ENCODE data around the gene NOS2.

NOS2 gene

DNA sequence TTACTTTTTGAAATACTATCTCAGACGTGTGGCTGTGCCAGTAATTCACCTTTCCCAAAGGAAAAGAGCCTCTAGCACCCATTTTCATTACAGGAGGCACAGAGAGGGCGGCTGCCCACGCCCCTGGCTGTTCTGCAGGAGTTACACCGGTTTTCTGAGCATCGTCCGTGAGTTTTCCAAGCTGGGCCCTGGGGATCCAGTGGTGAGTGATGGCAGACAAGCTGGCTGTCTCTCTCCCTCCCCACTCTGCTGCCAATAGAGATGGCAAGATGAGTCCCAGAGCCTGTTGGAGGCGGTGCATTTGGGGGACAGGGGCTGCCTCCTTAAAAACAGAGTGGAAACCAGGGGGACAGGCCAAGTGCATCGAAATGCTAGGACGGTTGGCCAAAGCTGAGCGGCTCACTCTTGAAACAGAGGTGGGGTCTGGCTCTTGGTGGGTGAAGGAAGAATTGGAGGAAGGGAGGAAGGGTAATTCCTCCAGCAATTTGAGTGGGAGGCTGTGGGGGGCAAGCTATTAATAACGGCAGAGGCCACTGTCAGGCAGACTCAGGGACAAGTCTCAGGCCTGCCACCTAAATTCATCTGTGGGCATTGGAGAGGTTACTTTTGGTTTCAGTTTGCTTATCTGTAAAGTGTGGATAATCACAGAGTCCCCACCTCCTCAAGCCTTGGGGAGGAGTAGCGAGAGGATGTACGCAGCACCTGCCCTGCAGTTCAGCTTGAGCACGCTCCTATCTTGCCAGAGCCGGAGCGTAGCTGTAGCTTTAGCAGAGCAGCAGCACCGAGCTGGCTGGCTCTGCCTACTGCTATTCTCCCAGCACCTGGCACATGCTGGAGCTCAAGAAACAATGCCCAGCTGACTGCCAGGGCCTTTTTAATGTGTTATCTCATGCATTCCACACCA, 7.5 kb upstream of the NOS2 start:
- Mint-ChIP-seq H3K36me3 (ENCODE audit: low read depth) (no peaks in the 10 kb centered on the region), H3K27ac (peak overlapping the region; percentile 90), H3K9me3 (no peaks in the 10 kb centered on the region), H3K27me3 (no peaks in the 10 kb centered on the region), H3K4me1 (ENCODE audit: low read depth) (peaks cover 52% of the 10 kb centered on the region), H3K4me3 (peak overlapping the region; percentile 72)

DNA sequence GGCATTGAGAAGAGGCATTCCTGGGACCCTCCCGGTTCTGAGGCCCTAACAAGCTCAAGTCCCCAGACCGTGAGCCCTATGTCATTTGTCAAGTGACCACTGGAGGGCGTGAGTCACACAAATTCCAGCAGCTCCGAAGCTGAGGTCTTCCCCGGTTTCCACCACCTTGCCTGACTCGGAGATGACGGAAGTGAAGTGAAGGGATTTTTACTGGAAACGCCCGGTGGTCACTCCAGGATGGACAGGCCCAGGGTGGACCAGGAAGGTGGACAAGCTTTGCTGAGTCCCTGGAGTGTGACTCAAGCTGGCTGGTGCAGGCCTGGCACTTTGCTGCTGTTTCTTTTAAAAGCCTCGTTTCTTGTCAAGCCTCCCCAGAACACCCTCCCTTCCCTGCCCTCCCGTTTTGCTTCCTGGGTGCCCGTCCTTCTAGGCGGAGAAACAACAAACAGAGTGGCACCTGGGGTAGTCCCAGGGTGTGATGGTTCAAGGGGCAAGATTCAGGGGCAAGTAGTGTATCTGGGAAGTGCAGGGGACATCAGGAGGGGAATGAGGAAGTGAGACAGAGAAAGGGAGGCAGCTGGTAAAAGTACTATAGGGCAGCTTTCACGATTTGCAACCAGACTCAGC, 5.3 kb upstream of the NOS2 start:
- no peaks in the 10 kb centered on the region for H3K27me3 Mint-ChIP-seq
- no peaks in the 10 kb centered on the region for H3K9me3 Mint-ChIP-seq
- H3K36me3 Mint-ChIP-seq (ENCODE audit: low read depth) = no peaks in the 10 kb centered on the region

DNA sequence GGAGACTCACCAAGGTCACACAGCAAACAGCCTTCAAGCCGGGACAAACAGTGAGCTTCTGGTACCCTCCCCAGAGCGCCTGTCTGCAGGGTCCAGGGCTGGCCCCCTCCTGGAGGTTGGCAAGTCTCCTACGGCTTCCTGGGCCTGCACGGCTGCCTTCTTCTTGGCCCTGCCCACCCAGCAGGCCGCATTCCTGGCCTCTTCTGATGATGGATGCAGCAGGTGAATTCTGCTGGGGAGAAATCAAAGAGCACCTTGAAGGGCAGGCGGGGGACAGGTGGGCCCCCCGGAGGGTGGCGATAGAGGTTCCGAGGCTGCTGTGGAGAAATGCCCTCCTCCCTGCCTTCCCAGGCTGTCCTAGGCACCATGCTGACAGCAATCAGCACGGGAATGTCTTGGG, 3.8 kb upstream of the NOS2 start:
- no peaks in the 10 kb centered on the region for H3K36me3 Mint-ChIP-seq (ENCODE audit: low read depth)
- peaks cover 31% of the 10 kb centered on the region for H3K4me1 Mint-ChIP-seq (ENCODE audit: low read depth)
- H3K9me3 Mint-ChIP-seq = no peaks in the 10 kb centered on the region
- no peaks in the 10 kb centered on the region for H3K27me3 Mint-ChIP-seq
- no peak overlapping the region for H3K27ac Mint-ChIP-seq
- no peak overlapping the region for H3K4me3 Mint-ChIP-seq

More for the DNA sequence above, 5.3 kb upstream of the NOS2 start:
- Mint-ChIP-seq H3K4me3 (peak overlapping the region; percentile 68), H3K27ac (peak overlapping the region; percentile 91), H3K4me1 (ENCODE audit: low read depth) (peaks cover 46% of the 10 kb centered on the region)

DNA sequence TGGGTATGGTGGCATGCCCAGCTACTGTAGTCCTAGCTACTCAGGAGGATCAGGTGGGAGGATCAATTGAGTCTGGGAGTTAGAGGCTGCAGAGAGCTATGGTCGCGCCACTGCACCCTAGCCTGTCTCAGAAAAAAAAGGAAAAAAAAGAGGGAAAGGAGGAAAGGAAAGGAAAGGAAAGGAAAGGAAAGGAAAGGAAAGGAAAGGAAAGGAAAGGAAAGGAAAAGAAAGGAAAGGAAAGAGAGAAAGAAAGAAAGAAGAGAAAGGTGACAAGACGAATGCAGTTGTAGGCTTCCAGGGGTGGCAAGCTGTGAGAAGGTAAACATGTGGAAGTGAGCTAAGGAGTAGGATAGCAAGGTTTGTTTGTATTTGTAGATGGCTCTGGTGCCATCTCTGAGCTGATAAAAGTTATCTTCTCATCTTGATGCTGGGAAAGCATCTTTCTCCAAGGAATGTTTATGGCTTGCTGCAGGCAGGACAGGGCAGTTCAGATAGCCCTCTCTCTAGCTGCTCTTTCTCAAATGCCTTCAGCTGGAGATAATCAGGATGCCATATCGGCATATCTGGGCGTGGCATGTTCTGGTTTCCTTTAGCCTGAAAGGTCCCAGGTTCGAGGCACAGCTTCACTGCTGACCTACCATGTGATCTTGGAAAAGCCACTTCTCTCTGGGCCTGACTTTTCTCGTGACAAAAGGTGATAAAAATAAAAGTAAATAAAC, 2.8 kb upstream of the NOS2 start:
- Mint-ChIP-seq H3K27me3 (peaks cover 6% of the 10 kb centered on the region), H3K36me3 (ENCODE audit: low read depth) (no peaks in the 10 kb centered on the region), H3K27ac (no peak overlapping the region), H3K4me3 (no peak overlapping the region), H3K9me3 (no peaks in the 10 kb centered on the region), H3K4me1 (ENCODE audit: low read depth) (peaks cover 21% of the 10 kb centered on the region)

DNA sequence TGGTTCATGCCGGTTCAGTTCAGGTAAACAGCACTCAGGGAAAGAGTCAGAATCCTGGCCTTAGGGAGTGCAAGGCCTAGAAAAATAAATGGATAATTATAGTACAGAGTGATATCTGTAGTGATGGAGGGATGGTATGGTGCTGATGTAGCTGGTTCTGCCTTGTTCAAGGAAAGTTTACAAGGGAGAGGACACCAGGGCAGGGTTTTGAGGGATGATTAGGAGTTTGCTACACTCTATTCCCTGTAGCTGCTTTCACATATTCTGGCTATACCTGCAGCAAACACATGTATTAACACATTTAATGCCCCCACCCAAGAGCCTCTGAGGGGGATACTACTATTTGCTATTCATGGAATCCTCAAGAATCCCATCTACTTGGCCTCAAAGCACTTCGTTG, 1.7 kb upstream of the NOS2 start:
- no peak overlapping the region for H3K4me3 Mint-ChIP-seq

DNA sequence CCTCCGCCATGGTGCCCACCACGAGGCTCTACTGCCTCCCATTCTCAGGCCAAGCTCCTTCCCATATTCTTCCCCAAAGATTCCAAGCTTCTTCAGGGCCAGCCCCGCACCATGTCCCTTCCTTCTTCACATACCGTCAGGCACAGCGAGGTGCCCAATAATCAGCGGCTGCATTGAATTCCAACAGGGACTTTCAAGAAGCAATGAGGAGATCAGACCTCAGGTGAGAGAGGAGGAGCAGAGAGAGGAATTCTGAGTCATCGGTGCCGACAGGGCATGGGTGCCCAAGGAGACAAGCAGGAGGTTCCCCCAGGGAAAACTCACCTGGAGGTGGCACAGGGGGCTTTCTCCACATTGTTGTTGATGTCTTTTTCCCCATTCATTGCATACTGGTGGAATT, 2.0 kb downstream of the NOS2 start:
- Mint-ChIP-seq H3K27me3 (peaks cover 25% of the 10 kb centered on the region), H3K27ac (no peak overlapping the region)

More for the DNA sequence above, 1.7 kb upstream of the NOS2 start:
- no peak overlapping the region for H3K27ac Mint-ChIP-seq
- H3K27me3 Mint-ChIP-seq = peaks cover 6% of the 10 kb centered on the region
- H3K36me3 Mint-ChIP-seq (ENCODE audit: low read depth) = no peaks in the 10 kb centered on the region
- H3K9me3 Mint-ChIP-seq = no peaks in the 10 kb centered on the region
- peaks cover 13% of the 10 kb centered on the region for H3K4me1 Mint-ChIP-seq (ENCODE audit: low read depth)

DNA sequence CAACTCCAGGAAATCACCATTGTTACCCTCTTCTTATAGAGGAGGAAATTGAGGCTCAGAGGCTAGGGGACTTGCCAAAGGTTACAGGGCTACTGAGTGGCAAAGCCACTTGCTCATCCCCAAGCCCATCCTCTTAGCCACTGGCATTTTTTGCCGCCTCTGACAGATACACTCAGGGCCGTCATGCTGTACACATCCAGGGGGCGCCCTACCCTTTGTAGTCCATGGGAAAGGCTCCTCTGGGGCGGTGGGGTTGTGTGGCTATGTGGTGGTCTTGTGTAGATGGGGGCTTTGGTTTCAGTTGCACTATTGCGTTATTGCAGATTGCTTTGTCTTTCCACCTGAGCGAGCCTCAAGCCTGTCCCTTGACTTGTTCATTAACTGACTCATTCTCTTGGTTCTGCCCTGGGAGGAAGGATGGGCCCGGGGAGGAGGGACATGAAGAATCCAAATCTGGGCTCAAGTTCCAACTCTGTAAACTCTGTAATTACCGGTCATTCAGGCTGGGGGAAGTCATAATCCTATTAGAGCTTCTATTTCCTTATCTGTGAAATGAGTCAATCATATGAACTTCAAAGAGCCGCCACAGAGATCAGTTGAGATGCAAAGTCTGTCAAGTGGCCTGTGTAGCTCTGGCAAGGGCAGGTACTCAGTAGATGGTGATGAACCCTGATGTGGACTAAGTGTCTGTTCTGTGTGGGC, 2.8 kb downstream of the NOS2 start:
- Mint-ChIP-seq H3K4me1 (ENCODE audit: low read depth) (peaks cover 4% of the 10 kb centered on the region), H3K27me3 (peaks cover 25% of the 10 kb centered on the region), H3K36me3 (ENCODE audit: low read depth) (no peaks in the 10 kb centered on the region), H3K4me3 (no peak overlapping the region), H3K9me3 (no peaks in the 10 kb centered on the region), H3K27ac (no peak overlapping the region)

More for the DNA sequence above, 2.0 kb downstream of the NOS2 start:
- H3K9me3 Mint-ChIP-seq = no peaks in the 10 kb centered on the region
- H3K36me3 Mint-ChIP-seq (ENCODE audit: low read depth) = no peaks in the 10 kb centered on the region
- H3K4me1 Mint-ChIP-seq (ENCODE audit: low read depth) = peaks cover 4% of the 10 kb centered on the region
- H3K4me3 Mint-ChIP-seq = no peak overlapping the region

DNA sequence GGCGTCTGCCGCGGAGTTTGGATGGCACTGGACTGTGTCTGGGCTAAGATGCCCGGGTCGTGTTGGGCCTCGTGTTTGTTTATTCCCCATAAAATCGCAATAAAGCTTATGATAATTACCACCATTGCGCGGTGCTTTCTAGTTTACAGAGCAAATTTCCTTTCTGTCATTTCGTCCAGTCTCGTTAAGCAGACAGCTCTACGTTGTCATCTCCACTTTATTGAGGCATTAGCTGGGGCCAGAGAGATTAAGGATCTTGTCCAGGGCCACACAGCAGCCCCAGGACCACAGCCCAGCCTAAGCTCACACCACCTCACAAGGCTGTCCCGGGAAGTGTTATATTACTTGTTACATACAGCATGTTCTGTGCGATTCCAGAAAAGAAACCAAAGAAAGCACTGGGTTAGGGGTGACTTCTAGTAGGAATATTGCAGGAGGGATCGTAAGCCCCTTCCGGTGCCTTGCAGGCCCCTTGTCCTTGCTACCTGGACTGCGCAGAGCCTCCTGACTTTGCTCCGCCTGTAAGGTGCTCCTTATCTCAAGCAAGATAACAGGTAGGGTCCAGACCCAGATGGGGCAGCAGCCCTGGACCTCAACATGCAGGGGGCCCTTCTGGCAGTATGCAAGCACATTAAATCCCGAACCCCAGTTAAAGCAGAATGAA, 6.3 kb downstream of the NOS2 start:
- Mint-ChIP-seq H3K36me3 (ENCODE audit: low read depth) (no peaks in the 10 kb centered on the region), H3K4me1 (ENCODE audit: low read depth) (peaks cover 4% of the 10 kb centered on the region), H3K4me3 (peak overlapping the region; percentile 14), H3K9me3 (no peaks in the 10 kb centered on the region), H3K27ac (no peak overlapping the region), H3K27me3 (peaks cover 42% of the 10 kb centered on the region)

DNA sequence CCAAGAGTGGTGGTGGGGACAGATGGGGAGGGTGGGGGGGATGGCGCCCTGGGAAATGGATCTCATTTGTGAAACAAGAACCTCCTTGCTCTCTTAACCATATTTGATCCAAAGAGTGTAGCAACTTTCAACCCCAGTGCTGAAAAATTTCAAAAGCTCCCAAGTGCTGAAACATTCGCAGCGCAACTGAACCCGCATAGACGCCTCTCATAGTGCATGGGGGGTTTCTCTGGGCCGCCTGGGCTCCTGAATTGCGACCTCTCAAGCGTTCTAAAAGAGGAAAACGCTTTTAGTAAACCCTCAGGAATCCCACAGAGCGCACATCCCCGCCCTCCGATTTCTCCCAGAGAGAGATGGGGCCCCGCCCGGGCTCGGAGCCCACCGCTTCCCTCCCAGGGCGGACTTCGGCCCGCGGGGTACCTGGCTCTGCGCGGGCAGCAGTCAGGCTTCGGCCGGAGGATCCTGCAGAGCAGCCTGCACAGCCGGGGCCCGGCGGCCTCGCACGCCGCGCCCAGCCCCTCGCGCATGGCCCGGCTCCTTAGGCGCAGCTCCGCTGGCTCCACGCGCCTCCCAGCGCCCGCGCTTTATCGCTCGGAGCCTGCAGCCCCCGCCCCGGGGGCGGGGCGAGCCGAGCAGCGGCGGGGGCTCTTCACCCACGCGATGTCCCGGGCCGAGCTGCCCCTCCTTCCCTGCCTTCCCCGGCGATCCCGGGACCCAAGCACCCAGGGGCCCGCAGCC, 7.0 kb downstream of the NOS2 start:
- H3K4me1 Mint-ChIP-seq (ENCODE audit: low read depth) = peaks cover 4% of the 10 kb centered on the region
- H3K9me3 Mint-ChIP-seq = no peaks in the 10 kb centered on the region
- no peak overlapping the region for H3K27ac Mint-ChIP-seq
- H3K36me3 Mint-ChIP-seq (ENCODE audit: low read depth) = no peaks in the 10 kb centered on the region
- H3K4me3 Mint-ChIP-seq = no peak overlapping the region
- peaks cover 38% of the 10 kb centered on the region for H3K27me3 Mint-ChIP-seq

DNA sequence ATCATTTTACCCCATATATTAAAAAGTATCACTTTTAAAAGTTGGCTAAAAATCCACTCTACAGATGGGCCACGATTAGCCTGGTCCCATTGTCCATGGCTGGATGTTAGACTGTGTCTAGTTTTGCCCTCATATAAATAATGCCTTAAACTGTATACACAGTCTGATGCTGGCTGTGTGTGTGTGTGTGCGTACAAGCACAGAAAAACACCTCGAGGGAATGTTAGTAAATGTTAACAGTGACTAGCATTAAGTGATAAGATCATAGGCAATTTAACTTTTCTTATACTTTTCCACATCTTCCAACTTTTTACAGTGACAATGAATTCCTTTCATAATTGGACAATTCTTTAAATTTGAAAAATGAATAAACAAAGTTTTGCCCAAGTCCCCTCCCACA, 8.2 kb downstream of the NOS2 start:
- Mint-ChIP-seq H3K36me3 (ENCODE audit: low read depth) (no peaks in the 10 kb centered on the region), H3K9me3 (no peaks in the 10 kb centered on the region), H3K4me3 (no peak overlapping the region)

DNA sequence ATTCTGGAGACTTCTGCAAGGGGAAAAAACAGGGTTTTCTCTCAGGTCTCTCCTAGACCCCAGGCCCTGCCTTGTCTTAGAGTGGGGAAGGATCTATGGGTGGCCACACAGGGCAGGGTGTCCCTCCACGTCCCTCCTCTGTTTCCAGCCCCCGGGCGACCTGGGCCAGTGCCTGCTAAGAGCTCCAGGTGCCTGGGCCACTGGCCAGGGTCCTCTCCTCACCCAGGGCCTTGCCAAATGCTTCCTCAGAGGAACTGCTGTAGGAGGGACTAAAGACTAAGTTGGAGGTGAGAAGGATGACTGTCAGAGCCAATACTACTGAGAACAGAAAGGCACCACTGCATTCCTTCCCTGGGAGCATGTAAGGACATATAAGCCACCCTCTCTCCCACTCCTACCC, 11.4 kb downstream of the NOS2 start:
- Mint-ChIP-seq H3K4me1 (ENCODE audit: low read depth) (peaks cover 2% of the 10 kb centered on the region), H3K27ac (no peak overlapping the region), H3K27me3 (peaks cover 20% of the 10 kb centered on the region), H3K9me3 (no peaks in the 10 kb centered on the region), H3K36me3 (ENCODE audit: low read depth) (no peaks in the 10 kb centered on the region), H3K4me3 (no peak overlapping the region)

More for the DNA sequence above, 8.2 kb downstream of the NOS2 start:
- peaks cover 36% of the 10 kb centered on the region for H3K27me3 Mint-ChIP-seq
- no peak overlapping the region for H3K27ac Mint-ChIP-seq
- H3K4me1 Mint-ChIP-seq (ENCODE audit: low read depth) = peaks cover 4% of the 10 kb centered on the region

DNA sequence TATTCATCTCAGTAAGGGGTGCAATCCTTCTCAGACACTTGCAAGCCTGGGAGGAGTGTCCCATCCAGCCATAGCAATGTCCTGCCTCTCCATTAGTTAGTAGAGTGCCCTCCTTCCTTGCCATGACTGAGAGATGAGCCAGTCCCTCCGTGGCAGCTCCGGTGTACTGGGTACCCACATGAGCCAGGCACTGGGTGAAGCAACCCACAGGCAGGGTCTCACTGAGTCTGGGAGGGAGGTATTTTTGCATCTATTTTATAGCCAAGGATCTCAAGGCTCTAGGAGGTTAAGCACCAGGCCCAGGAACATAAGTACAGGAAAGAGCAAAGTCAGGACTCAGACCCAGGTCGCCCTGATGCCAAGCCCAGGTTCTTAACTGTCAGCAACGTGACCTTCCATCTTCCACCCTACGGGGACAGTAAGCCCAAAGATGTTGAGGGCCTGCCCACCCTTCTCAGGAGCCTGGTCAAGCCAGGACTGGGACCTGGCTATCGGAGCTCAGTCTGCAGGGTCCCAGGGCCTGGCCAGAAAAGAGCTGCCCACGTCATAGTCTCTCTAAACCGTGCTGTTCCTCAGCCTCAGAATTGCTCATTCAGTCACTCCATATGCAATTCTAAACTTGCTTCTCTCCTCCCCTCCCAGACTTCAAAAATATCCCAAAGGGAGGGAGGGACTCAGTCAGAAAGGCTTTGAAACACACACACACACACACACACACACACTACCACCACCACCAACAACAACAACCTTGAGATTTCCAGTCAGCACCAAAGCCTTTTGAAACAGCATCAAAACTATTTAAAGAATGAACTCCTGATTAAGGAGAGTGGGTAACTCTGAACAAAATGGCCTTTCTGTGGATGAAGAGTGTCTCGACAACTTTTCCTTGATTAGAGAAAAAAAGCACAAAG, 16.6 kb downstream of the NOS2 start:
- no peaks in the 10 kb centered on the region for H3K4me1 Mint-ChIP-seq (ENCODE audit: low read depth)
- no peak overlapping the region for H3K4me3 Mint-ChIP-seq
- H3K27me3 Mint-ChIP-seq = no peaks in the 10 kb centered on the region
- H3K9me3 Mint-ChIP-seq = no peaks in the 10 kb centered on the region
- H3K36me3 Mint-ChIP-seq (ENCODE audit: low read depth) = no peaks in the 10 kb centered on the region
- H3K27ac Mint-ChIP-seq = no peak overlapping the region

DNA sequence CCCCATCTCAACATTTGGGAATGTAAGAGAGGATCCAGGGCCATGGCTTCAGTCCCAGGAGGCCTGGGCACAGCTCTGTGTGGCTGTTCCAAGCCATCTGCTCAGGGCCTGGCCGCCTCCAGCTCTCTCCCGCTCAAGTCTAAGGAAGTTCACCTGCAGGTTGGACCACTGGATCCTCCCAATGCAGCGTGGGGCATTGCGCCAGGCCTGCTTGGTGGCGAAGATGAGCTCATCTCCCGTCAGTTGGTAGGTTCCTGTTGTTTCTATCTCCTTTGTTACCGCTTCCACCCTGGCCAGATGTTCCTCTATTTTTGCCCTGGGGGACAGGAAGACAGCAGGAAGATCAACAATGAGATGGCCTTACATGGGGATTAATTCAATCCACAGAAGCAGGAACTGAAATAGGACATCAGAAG, 17.5 kb downstream of the NOS2 start:
- no peaks in the 10 kb centered on the region for H3K36me3 Mint-ChIP-seq (ENCODE audit: low read depth)
- no peaks in the 10 kb centered on the region for H3K27me3 Mint-ChIP-seq
- H3K4me3 Mint-ChIP-seq = no peak overlapping the region
- H3K27ac Mint-ChIP-seq = no peak overlapping the region
- H3K4me1 Mint-ChIP-seq (ENCODE audit: low read depth) = no peaks in the 10 kb centered on the region
- H3K9me3 Mint-ChIP-seq = no peaks in the 10 kb centered on the region
